DMS53 treated with DMSO at 0.1 percent for 48 hours (cell line): Measurements from ENCODE around the gene TIMM22.

Experiments
- DNase-seq: peaks from one replicate; lab custom pipeline; 2025; ENCODE audit not compliant: unreplicated experiment; lab: John Stamatoyannopoulos, UW

TIMM22 gene

DNA sequence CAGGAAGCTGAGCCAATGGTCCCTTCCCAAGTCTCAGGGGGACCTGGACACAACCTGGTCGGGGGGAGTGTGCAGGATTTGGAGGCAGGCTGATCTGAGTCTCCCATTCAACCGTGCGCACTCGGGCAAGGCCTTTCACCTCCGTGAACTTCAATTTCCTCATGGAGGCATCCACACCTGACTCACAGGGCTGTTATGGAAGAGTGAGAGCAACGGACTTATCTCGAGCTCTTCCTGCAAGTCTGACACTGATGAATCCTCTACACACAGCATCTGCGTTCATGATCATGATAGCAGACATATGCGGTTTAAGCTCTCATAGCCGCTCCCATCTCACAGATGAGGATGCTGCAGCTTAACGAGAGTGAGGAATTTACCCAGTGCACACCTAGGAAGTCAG is 21.6 kb downstream of the TIMM22 start:
- no peak for DNase-seq

DNA sequence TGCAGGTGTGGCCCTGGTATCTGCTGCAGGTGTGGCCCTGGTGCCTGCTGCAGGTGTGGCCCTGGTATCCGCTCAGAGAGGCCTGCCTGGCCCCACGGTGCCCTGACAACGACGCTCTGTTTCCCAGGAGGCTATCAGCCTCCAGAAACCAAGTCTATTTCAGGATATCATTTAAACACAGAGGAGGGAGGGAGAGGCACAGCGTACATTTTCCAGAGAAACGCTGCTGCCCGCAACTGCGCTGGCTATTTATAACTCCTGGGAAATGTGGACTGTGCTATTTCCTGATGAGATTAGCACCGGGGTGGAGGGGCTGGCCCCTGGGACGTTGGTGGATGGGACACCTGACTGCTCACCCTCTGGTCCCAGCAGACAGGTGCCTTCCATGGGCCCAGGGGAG is 22.5 kb downstream of the TIMM22 start:
- no peak for DNase-seq

DNA sequence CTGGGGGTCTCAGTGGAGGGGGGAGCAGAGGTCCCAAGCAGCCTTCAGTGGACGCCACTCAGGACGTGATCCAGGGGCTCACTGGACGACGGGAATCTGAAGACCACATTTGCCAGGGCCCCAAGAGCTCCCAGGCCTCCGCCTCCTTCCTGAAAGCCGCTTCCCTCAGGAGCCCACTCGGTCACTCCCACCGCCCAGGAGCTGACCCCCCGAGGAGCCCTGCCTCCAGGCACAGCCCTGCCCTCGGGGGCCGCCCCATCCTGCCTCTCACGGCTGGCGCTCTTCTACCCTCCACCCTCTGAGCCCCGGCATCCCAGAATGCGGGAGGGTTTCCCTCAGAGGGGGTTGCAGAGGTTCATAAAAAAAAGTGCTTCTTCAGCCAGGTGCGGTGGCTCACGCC is 24.2 kb downstream of the TIMM22 start:
- DNase-seq = no peak

DNA sequence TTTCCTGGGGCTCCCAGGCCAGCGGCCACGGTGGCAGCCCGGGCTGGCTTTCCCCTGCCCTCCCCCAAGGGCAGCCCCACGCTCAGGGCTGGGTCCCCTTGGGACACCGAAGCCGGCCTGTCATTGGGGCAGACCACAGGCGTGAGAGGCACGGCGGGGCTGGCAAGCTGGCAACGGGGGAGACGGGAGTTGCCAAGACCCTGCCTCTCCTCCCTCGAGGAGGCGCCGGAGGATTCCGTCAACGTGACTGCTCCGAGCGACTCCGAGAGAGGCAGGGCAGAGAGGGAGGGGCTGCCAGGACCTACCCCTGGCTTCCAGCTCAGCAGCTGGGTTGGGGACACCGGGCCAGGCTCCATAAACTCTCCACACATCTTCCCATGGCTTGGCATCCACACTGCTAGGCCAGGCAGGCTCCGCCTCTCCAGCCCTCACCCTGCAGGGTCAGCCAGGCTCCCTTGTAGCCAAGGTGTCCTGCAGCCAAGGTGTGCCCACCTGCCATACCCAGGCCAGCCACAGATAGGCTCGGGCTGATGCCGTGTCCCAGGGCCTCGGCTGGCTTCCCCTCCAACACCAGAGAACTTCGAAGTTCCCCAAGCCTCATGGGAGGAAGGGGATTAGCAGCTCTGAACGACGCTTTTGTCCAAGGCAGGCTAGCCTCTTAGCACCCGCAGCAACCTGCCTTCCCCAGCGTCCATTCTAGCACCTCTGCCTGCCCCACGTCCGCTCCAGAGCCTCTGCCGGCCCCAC is 25.5 kb downstream of the TIMM22 start:
- no peak for DNase-seq

DNA sequence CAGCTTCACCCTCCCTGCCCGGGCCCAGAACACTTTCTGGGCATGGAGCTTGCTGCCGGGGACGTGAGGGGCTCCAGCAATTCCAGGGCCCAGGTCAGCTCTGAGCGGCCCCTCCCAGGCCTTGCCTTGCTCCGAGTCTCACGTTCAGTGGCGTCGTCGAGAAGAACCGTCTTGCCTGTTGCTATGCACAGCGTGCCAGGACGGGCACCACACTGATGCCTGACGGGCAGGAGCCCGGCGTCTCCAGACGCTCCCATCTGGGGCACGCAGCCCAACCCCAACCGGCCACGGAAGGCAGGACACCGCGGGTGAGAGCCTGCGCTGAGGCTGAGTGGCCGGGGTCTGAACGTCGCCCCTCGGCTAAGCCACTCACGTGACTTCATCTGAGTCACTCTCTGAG is 27.1 kb downstream of the TIMM22 start:
- no peak for DNase-seq

DNA sequence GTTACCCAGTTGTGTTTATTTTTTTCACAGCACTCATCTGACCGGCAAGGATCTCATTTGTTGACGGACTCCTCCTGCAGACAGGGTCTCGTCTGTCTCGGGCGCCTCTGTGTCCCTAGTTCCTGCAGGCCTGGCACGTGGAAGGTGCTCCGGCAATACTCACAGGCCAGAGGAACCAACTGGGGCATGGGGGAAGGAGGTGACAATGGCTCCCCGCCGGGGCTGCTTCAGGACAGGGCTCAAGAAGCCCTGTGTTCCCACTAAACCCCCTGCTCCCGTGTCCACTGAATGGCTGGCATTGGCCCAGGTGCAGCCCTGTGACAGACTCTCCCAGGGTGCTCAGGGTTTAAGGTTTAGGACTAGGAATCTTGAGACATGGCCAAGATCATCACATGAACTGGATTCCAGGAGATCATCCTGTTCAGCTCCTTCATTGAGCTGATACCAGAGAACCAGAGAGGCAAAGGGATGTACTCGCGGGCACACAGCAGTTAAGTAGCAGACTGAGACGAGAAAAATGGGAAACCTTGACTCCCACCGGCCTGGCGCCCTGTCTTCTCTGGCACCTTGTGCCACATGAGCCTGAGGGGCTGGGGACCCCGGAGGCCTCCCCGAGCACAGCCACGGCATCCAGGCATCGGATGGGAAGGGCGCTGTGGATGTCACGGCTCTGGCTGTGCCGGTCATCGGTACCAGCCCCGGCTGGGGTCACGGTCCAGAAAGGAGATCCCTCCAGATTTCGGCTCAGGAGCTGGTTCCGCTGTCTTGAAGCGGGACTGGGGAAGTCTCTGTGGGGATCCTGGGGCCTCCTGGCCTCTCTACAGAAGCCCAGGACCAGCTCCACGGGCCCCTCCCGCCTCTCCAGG is 29.0 kb downstream of the TIMM22 start:
- no peak for DNase-seq

DNA sequence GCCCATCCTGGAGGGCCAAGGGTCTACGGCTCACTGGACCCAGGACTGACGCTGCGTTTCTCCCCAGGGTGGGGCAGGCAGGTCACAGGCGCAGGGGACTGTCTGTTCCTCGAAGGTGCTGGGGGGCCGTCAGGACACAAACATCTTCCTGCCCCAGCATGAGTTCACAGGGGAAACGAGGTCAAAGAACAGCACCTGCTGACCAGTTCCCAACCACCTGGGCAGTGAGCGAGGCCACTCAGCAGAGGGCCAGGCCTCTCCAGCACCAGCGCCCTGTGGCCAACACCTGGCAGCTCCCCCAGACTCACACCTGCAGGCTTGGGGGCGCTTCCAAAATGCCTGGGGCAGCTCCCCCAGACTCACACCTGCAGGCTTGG is 29.7 kb downstream of the TIMM22 start:
- DNase-seq = no peak

DNA sequence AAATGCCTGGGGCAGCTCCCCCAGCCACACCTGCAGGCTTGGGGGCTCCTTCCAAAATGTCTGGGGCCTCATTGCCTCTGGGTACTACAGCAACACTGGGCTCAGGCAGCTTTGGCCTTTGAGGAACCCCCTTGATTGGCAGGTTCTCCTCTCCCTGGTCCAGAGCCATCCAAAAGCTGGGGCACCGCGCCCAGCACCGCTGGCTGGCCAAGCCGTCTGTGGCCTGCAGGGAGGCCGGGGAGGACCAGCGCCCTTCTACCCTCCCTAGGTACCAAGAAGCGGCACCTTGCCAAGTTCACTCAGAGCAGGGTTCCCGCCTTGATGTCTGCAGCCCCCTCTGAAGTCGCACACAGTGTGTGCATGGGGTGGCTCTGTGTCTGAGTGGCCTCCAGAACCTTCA is 30.1 kb downstream of the TIMM22 start:
- DNase-seq = no peak

DNA sequence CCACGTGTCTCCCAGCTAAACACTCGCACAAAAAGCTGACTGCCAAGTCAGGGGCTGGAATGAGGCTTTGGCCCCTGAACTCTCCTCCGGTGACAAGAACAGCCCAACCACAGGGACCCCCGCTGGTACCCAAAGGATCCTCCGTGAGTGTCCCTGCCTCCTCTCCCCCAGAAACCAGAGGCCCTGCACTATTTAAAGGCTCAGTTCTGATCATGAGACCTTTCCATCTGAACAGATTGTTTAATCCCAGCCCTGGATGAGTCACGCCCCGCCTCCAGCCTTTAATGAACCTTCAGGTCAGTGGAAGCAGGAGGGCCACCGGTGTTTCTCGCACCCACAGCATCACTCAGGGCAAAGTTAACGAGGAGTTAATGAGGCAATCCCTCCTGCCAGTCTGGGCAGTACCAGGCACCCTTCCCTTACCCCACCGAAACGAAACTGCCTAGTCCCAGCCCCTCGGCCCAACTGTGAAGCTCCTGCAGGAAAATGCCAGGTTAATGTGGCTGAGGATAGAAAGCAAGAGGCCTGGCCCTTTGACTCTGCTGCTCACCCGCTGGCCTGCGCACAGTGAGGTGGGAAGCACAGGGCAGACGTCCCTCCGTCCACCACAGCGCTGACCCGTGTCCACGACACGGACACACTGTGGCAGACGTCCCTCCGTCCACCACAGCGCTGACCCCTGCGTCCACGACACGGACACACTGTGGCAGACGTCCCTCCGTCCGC is 32.4 kb downstream of the TIMM22 start:
- DNase-seq = no peak

DNA sequence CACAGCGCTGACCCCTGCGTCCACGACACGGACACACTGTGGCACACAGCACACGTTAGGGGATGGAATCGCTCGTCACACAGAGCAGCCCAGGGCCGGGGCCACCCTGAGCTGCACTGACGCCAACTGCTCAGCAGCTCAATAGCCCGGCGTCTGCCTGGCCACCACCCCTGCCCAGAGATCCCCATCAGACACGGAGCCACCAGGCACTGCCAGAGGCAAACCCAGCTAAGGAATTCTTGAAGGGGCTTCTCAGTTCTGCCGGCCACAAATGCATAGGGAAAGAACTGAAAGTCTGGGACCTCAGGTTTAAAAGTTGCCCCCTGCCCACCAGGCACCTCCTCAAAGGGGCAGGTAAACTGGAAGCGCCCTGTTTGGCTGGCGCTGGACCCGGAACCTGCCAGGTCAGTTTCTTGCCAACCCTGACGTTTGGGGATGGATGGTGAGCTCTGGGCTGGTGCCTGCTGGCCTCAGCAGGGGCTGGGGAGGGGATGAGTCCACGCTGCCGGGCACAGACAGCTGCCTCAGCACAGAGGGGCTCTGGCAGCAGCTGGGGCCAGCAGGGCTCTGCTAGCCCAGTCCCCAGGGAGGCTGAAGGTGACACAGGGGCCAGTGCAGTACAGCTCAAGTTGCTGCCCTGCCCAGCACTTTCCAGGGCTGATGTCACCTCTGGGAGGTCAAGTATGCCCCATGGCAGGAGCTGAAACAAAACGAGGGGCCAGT is 33.2 kb downstream of the TIMM22 start:
- no peak for DNase-seq

DNA sequence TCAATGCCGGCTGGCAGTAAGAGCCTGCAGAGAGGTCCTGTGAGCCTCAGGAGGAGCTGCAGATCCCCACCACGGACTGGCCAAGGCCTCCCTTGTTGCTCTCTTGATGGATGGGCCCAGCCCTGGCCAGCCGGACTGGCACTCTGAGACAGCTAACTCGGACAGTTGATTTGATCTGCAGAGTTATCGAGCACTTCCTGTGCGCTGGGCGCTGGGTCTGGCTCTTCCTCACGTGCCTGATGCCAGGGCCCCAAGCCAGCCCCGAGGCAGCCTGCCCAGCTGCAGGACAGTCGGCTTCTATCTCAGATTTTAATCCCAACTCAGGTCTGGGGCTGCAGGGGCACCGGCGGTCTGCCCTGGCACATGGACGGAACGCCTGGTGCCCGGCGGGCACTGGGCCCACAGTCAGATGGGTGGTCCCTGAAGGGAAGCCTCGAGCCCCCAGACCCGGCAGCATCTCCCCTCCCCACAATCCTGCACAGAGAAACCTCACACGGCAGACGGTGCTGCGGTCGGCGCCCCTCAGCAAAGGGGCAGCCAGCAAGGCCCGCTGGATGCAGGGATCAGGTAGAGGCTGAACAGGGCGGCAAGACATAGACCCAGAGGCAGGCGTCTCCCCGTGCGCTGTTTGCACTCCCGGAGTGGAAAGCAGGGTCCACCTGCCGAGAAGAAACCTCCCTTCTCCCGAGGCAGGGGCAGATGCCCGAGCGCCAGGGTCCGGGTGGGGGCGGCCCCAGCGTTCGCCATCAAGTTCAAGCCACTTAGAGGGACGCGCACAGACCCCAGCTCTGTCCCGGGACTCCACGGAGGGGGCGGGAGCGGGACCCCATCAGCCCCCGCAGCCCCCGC is 34.0 kb downstream of the TIMM22 start:
- no peak for DNase-seq

DNA sequence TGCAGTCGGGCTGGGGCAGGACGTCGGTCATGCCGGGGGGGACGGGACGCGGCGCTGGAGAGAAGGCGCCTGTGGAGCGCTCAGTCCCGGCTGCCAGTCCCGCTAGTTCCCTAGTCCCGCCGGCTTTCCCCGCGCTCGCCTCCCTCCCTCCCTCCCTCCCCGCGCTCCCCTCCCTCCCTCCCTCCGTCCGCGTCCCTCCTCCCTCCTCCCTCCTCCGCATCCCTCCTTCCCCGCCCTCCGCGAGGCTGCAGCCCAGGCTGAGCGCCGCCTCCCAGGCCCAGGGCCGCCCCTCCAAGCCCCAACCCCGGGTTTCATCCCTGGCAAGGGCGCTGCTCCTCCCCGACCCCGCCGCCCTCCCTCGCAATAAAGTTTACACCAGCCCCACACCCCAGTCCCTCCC is 34.8 kb downstream of the TIMM22 start:
- DNase-seq = no peak

DNA sequence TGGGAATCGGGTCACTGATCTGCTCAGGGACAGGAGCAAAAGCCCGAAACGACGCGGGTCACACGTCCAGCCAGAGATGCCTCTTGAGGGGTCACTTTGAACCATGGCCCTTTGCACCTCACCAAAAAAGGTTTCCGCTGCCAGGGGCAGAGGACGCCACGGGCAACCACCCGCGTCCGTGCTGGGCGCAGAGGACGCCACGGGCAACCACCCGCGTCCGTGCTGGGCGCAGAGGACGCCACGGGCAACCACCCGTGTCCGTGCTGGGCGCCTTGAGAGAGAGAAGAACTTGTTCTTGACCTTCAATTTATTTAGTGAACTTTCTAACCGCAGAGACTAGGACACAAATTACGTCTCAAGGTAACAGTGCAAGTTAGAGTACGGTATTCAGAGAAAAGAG is 35.5 kb downstream of the TIMM22 start:
- DNase-seq = no peak

DNA sequence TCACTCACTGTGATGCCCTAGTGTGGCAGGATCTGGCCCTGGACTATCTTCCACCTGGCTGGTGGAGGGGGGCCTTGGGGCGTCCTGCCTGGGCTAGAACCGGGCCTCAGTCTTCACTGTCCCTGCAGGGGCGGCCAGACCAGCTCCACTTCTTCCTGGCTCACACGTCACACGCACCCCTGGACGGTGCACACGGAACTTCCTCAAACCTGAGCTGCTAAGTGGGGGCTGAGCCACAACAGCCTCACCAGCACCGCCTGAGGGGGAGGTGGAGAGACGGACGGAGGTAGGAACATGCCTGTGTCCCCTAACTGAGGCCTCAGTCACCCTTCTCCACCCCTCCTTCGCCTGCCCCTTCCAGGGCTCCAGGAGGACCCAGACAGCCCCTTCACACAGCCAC is 36.6 kb downstream of the TIMM22 start:
- DNase-seq = no peak

DNA sequence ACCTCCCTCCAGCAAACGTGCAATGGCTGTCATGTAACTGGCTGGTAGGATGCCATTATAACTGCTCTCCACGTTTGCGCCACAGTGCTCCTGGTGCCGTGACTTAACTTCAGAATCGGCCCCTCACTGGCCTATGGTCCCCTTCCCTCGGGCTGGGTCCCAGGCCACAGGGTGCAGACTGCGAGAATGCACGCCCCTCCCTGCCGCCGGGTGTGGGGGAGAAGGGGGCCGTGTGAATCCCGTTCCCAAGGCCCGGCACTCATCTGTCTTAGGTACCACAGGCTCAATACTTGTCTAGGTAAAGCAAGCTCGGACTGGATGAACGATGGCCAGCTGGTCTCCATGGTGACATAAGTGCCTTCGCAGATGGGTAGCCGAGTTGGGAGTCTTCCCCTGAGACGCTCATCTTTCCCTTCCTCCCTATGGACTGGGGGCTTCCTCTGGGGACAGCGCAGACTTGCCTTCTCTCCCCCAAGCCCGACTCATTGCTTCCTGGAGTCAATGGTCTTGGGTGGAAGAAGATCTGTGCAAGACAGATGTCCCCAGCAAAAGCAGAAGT is 37.8 kb downstream of the TIMM22 start:
- DNase-seq = no peak

DNA sequence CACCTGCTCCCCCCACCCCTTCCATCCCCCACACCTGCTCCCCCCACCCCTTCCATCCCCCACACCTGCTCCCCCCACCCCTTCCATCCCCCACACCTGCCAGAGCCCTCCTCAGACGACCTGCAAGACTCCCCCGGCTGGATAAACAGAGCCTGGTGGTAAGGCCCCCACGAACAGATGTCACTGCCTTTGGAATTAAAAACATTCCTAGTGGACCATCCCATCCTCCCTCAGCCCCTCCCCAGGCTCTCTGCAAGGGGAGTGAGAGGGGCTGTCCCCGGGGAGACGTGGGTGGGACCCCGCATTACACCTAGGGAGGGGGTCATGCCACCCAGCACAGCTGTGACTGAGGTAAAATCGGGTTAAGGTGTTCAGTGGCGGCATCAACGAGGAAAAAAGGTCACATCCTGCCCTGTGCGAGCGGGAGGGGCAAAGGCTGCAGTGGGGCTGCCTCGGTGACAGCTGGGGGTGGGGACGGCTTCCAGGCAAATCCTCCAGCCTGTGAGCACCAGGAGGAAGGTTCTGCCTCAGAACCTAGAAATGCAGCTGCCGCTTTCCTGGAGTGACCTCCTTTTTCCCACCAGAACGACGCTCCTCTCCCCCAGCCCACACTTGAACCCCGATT is 38.7 kb downstream of the TIMM22 start:
- no peak for DNase-seq

DNA sequence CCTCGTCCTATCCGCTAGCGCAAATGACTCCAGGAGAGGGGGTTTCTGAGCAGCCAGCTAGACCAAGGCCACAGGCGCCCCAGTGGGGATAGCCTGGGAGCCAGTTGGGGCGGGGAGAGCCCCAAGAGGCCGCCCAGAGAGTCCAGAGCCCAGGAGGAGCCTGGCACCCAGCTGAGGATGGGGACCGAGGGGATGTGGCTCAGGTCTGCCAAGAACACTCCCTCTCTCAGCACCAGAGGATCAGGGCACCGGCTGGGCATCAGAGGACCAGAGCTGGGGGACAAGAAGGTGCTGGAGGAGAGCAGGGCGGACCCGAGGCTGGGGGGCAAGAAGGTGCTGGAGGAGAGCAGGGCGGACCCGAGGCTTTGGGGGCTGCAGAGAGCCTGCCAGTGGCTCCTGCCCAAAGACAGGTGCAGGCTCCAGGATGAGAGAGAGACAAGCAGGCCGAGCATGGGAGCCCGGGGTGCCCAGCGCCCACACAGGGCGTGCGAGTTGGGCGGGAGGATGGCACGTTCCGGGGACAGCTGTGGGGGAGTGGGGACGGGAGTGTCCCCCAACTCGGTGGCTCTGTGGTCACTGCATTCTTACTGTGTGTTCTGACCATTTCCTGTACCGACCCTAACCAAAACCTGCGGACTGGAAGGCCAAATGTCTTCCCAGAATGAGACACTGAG is 39.4 kb downstream of the TIMM22 start:
- DNase-seq = no peak

DNA sequence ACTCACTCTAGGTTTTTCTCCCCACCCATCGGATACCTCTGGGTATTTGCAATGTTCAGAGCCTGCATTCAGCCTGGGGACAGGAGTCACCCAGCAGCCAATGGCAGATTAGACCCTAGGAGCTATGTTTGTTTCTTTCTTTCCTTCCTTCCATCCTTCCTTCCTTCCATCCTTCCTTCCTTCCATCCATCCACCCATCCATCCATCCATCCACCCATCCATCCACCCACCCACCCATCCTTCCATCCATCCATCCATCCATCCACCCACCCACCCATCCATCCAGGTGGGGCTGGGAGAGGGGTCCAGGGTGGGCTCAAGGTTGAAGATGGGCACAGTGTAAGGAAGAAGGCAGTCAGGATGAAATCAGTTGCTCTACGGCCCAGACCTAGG is 39.9 kb downstream of the TIMM22 start:
- no peak for DNase-seq

DNA sequence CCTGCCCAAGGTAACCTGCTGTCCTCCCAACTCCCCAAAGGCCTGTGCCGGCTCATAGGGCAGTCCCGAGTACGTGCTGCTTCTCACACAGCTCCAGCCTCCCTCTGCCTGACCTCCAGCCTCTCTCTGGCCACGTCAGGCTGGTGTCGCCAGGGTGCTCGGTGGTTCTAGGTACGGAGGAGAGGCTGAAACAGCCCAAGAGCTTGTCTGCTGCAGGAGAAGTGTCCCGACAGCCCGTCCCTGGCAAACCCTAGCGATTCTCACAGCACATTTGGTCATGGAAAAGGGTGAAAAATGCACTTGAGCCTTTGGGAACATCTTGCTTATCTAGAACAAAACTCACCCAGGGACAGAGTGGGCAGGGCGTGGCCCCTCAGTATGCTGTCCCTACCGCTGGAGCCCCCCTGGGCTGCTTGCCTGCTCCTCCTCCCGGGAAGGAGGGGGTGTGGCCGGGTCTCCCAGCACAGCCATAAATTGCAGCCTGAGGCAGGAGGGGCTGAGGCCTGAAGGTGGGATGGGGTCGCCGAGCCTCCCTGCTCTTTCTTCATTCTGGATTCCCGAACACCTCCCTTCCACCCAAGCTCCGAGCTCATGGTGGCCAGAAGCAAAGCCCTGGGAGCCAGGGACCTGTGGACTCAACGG is 40.4 kb downstream of the TIMM22 start:
- no peak for DNase-seq
